Measurements from ENCODE around the gene CCND1. TPM values are rescaled to one million over a fixed set of nuclear protein-coding genes. Genes with fewer than 3 reads are reported as not detected.
"Not testable (repeated sequence)": the region's sequence is repeated elsewhere in the genome, so short reads cannot be mapped to it uniquely, and the experiment has no call there.

The CCND1 gene
- total RNA-seq, 1 experiment from 2014 or later, result 292 TPM

GRCh38 chr11:69687969-69688771 lies 47.2 kb downstream of the CCND1 start:
- DNase-seq; H3K36me3 ChIP-seq (replicated peaks; ENCODE audit: control insufficient read depth, insufficient read depth, low read length); H3K4me3 ChIP-seq (ENCODE audit: insufficient read depth, low read depth, low read length); H3K27me3 ChIP-seq (ENCODE audit: control insufficient read depth, insufficient read depth, low read length): not testable (repeated sequence)

DNA sequence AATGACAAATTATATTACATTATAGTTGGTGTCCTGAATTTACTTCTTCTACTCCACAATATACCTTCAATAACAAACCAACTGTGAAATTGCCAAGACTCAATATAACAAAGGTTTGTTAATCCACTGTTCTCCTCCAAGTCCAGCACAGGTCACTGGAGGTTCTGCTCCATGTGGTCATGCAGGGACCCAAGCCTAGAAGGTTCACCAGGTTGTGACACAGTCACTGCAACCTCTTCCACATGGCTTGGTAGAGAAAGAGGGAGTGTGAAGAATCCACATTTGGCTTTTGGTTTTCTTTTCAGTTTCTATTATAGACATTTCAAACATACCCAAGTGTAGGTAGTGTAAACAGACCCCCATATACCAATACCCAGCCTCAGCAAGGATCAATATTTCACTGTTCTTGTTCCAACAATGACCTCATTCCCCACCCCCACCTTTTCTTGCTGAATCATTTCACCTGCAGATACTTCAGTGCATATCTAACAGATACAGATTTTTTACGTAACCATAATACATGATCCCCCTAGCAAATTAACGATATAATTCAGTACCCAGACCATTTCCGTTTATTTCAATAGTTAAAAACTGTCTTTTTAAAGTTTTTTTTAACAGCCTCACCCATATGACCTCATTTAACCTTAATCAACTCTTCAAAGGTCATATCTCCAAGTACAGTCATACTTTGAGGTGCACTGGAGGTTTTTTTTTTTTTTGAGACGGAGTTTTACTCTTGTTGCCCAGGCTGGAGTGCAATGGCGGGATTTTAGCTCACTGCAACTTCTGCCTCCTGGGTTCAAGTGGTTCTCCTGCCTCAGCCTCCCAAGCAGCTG lies 48.7 kb downstream of the CCND1 start:
- DNase-seq, result no peak
- Histone ChIP-seq H3K27me3 (ENCODE audit: control insufficient read depth, insufficient read depth, low read length) (peaks cover 2% of the 10 kb centered on the region), H3K4me3 (ENCODE audit: insufficient read depth, low read depth, low read length) (no peak overlapping the region), H3K36me3 (replicated peaks; ENCODE audit: control insufficient read depth, insufficient read depth, low read length) (no peaks in the 10 kb centered on the region)

DNA sequence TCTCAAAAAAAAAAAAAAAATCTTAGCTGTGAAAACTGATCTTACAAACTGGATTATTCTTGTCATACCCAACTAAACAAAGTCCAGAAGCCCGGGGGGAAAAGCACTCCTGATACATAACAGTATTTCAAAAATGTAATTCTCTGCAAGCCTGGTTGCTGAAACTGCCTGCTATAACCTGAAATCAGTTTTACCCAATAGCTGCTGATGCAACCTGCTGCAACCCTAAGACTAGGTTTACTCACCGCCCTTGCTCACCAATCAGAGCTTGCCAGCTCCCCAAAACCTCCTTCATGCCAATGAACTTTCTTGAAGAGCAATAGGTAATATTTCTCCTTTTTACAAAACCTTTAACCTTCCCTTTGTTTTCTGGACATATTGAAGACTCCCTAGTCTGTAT lies 50.5 kb downstream of the CCND1 start:
- no peaks in the 10 kb centered on the region for H3K36me3 ChIP-seq (replicated peaks; ENCODE audit: control insufficient read depth, insufficient read depth, low read length)
- H3K4me3 ChIP-seq (ENCODE audit: insufficient read depth, low read depth, low read length), result no peak overlapping the region
- no peaks in the 10 kb centered on the region for H3K27me3 ChIP-seq (ENCODE audit: control insufficient read depth, insufficient read depth, low read length)
- no peak for DNase-seq

DNA sequence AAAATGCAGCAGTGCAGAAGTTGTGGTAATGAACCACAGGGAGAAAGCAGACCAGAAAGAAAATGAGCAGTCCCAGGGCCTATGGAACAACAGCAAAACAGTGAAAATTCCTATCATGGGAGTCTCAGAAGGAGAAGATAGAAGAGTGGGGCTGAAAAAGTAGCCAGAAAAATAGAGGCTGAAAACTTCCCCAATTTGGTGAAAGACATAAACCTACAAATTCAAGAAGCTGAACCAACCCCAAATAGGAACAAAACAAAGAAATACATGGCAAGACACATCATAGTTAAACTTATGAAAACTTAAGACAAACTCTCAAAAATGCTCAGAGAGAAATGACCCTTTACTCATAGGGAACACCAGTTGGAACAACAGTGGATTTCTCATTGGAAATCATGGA lies 51.5 kb downstream of the CCND1 start:
- Histone ChIP-seq H3K4me3 (ENCODE audit: insufficient read depth, low read depth, low read length) (no peak overlapping the region), H3K36me3 (replicated peaks; ENCODE audit: control insufficient read depth, insufficient read depth, low read length) (no peaks in the 10 kb centered on the region), H3K27me3 (ENCODE audit: control insufficient read depth, insufficient read depth, low read length) (no peaks in the 10 kb centered on the region)
- DNase-seq, result no peak

DNA sequence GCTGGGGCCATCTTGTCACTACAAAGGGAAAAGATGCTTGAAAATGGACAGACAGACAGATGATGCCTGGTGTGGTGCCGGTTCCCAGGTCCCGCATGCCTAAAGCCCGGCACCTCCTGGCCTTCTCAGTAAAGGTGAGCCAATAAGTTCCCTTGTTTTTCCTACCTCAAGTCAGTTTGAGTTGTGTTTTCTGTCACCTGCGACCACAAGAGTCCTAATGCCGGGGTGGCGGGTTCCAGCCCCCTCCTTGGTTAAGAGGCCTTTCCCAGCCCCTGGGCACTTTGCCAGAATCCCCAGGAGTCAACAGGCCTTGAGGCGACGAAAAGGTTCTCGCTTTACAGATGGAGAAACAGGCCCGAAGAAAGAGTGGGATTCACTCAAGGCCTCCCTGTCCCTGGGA lies 53.8 kb downstream of the CCND1 start:
- no peaks in the 10 kb centered on the region for H3K27me3 ChIP-seq (ENCODE audit: control insufficient read depth, insufficient read depth, low read length)
- no peak for DNase-seq

DNA sequence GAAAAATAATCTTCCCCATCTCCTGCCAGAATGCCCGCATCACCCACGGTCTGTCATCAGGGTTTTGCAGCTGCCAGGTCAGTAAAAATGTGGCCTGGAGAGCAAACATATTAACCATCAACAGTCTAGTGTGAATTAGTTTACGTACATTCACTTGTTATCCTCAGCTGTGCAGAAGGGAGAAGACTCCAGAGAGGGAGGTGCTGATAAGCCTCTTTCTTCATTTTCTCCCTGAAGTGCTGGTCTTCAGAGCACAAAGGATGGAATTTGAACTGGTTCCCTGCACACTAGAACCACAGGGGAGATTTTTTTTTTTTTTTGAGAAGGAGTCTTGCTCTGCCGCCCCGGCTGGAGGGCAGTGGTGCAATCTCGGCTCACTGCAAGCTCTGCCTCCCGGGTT lies 54.6 kb downstream of the CCND1 start:
- no peak for DNase-seq
- Histone ChIP-seq H3K27me3 (ENCODE audit: control insufficient read depth, insufficient read depth, low read length) (no peaks in the 10 kb centered on the region), H3K4me3 (ENCODE audit: insufficient read depth, low read depth, low read length) (no peak overlapping the region), H3K36me3 (replicated peaks; ENCODE audit: control insufficient read depth, insufficient read depth, low read length) (peaks cover 2% of the 10 kb centered on the region)

More for the DNA sequence above, 53.8 kb downstream of the CCND1 start:
- Histone ChIP-seq H3K4me3 (ENCODE audit: insufficient read depth, low read depth, low read length) (no peak overlapping the region), H3K36me3 (replicated peaks; ENCODE audit: control insufficient read depth, insufficient read depth, low read length) (peaks cover 2% of the 10 kb centered on the region)

- H3K36me3 ChIP-seq (replicated peaks; ENCODE audit: control insufficient read depth, insufficient read depth, low read length); DNase-seq; H3K27me3 ChIP-seq (ENCODE audit: control insufficient read depth, insufficient read depth, low read length); H3K4me3 ChIP-seq (ENCODE audit: insufficient read depth, low read depth, low read length): not testable (repeated sequence)
Observed at GRCh38 chr11:69695995-69696394, 55.0 kb downstream of the CCND1 start.

- Histone ChIP-seq H3K4me3 (ENCODE audit: insufficient read depth, low read depth, low read length) (no peak overlapping the region), H3K27me3 (ENCODE audit: control insufficient read depth, insufficient read depth, low read length) (no peaks in the 10 kb centered on the region), H3K36me3 (replicated peaks; ENCODE audit: control insufficient read depth, insufficient read depth, low read length) (peaks cover 2% of the 10 kb centered on the region)
- peak; percentile 33 for DNase-seq
Observed at GRCh38 chr11:69696749-69697468, 56.0 kb downstream of the CCND1 start.

GRCh38 chr11:69697469-69697843 lies 56.5 kb downstream of the CCND1 start:
- no peak for DNase-seq
- Histone ChIP-seq H3K27me3 (ENCODE audit: control insufficient read depth, insufficient read depth, low read length) (no peaks in the 10 kb centered on the region), H3K36me3 (replicated peaks; ENCODE audit: control insufficient read depth, insufficient read depth, low read length) (peaks cover 2% of the 10 kb centered on the region), H3K4me3 (ENCODE audit: insufficient read depth, low read depth, low read length) (no peak overlapping the region)

- DNase-seq, result peak; percentile 17
- Histone ChIP-seq H3K27me3 (ENCODE audit: control insufficient read depth, insufficient read depth, low read length) (peaks cover 2% of the 10 kb centered on the region; the same call in 1 of the 2 replicates), H3K4me3 (ENCODE audit: insufficient read depth, low read depth, low read length) (no peak overlapping the region), H3K36me3 (replicated peaks; ENCODE audit: control insufficient read depth, insufficient read depth, low read length) (peaks cover 2% of the 10 kb centered on the region)
Observed at GRCh38 chr11:69697861-69698260, 56.9 kb downstream of the CCND1 start.

DNA sequence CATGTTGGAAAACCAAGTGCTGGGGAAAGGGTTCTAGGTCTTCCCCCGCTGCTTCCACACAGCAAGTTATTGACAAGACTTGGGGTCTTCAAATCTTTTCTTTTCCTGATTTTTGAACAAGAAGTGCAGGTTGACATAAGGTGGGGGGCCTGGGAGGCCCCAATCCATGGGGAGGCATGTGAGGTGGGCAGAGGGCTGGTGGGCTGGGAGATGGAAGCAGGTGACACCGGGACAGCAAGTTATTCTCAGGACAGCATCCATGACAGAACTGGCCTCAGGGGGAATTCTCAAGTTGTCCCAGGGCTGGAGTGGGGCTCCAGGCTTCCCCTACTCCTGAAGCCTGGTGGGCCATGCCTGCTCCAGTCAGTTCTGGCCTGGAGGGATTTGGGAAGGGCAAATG lies 57.4 kb downstream of the CCND1 start:
- Histone ChIP-seq H3K4me3 (ENCODE audit: insufficient read depth, low read depth, low read length) (no peak overlapping the region), H3K36me3 (replicated peaks; ENCODE audit: control insufficient read depth, insufficient read depth, low read length) (peaks cover 2% of the 10 kb centered on the region), H3K27me3 (ENCODE audit: control insufficient read depth, insufficient read depth, low read length) (peaks cover 6% of the 10 kb centered on the region; the same call in 1 of the 2 replicates)
- no peak for DNase-seq

- H3K27me3 ChIP-seq (ENCODE audit: control insufficient read depth, insufficient read depth, low read length), result peaks cover 10% of the 10 kb centered on the region; the same call in 1 of the 2 replicates
- H3K4me3 ChIP-seq (ENCODE audit: insufficient read depth, low read depth, low read length), result no peak overlapping the region
- H3K36me3 ChIP-seq (replicated peaks; ENCODE audit: control insufficient read depth, insufficient read depth, low read length), result peaks cover 2% of the 10 kb centered on the region
- peak; percentile 15 for DNase-seq
Observed at GRCh38 chr11:69699213-69699612, 58.3 kb downstream of the CCND1 start.

- peaks cover 16% of the 10 kb centered on the region for H3K27me3 ChIP-seq (ENCODE audit: control insufficient read depth, insufficient read depth, low read length)
- no peak overlapping the region for H3K4me3 ChIP-seq (ENCODE audit: insufficient read depth, low read depth, low read length)
- peak; percentile 90 for DNase-seq
- H3K36me3 ChIP-seq (replicated peaks; ENCODE audit: control insufficient read depth, insufficient read depth, low read length), result peaks cover 2% of the 10 kb centered on the region
Observed at GRCh38 chr11:69700278-69701140, 59.6 kb downstream of the CCND1 start.

- Histone ChIP-seq H3K27me3 (ENCODE audit: control insufficient read depth, insufficient read depth, low read length) (peaks cover 20% of the 10 kb centered on the region), H3K4me3 (ENCODE audit: insufficient read depth, low read depth, low read length) (peak overlapping the region; percentile 81), H3K36me3 (replicated peaks; ENCODE audit: control insufficient read depth, insufficient read depth, low read length) (peaks cover 2% of the 10 kb centered on the region)
- peak; percentile 90 for DNase-seq
Observed at GRCh38 chr11:69702239-69702691, 61.3 kb downstream of the CCND1 start.

All from H7 (cell line).